DOHH2 (cell line): Measurements from ENCODE around the gene ZW10.

Experiments used
- H3F3A ChIP-seq: fragments of 200-600 bp; sonication (generic), shearing (Covaris generic); 2 replicates; pipeline ENCODE4 v1.6.0; 2016; ENCODE audit warnings: antibody characterized with exemption, mild to moderate bottlenecking; ENCODE audit not compliant: control insufficient read depth, insufficient read depth
- H3K27ac ChIP-seq: fragments of 200-600 bp; sonication (generic); 2 replicates; pipeline ENCODE4 v1.5.1; 2014; ENCODE audit warnings: low read depth, mild to moderate bottlenecking, low read length, moderate library complexity
- H3K27me3 ChIP-seq: fragments of 200-600 bp; sonication (generic); 2 replicates; pipeline ENCODE4 v1.6.1; 2014; ENCODE audit warnings: mild to moderate bottlenecking, low read length, mixed read lengths; ENCODE audit not compliant: control insufficient read depth
- H3K36me3 ChIP-seq: fragments of 200-600 bp; sonication (generic); 2 replicates; pipeline ENCODE4 v1.6.1; 2014; ENCODE audit warnings: mild to moderate bottlenecking, low read length, moderate library complexity, mixed read lengths; ENCODE audit not compliant: control insufficient read depth
- H3K4me1 ChIP-seq: fragments of 200-600 bp; sonication (generic); 2 replicates; pipeline ENCODE4 v1.6.1; 2014; ENCODE audit warnings: mild to moderate bottlenecking, low read length, mixed read lengths; ENCODE audit not compliant: control insufficient read depth
- H3K4me2 ChIP-seq: fragments of 200-600 bp; sonication (generic); 2 replicates; pipeline ENCODE4 v1.6.0; 2014; ENCODE audit warnings: mild to moderate bottlenecking, low read length, moderate library complexity
- H3K4me3 ChIP-seq: fragments of 200-600 bp; sonication (generic); 2 replicates; pipeline ENCODE4 v1.5.1; 2014; ENCODE audit warnings: mild to moderate bottlenecking, low read length, mixed read lengths
- H3K79me2 ChIP-seq: fragments of 200-600 bp; sonication (generic); 2 replicates; pipeline ENCODE4 v1.6.1; 2014; ENCODE audit warnings: mild to moderate bottlenecking, low read length, mixed read lengths; ENCODE audit not compliant: control insufficient read depth
- H3K9me2 ChIP-seq: fragments of 200-600 bp; sonication (generic); replicated peaks from 2 replicates; pipeline ENCODE4 v1.6.1; 2014; ENCODE audit warnings: mild to moderate bottlenecking, low read length, mixed read lengths; ENCODE audit not compliant: control insufficient read depth
- H3K9me3 ChIP-seq: fragments of 200-600 bp; sonication (generic); 2 replicates; pipeline ENCODE4 v1.6.1; 2014; ENCODE audit warnings: antibody characterized with exemption, low read length, mixed read lengths; ENCODE audit not compliant: control insufficient read depth, insufficient read depth
- H4K20me1 ChIP-seq: fragments of 200-600 bp; sonication (generic); 2 replicates; pipeline ENCODE4 v1.6.0; 2014; ENCODE audit warnings: low read depth, mild to moderate bottlenecking, antibody characterized with exemption, low read length, moderate library complexity; ENCODE audit not compliant: control insufficient read depth, insufficient read depth
- CTCF ChIP-seq: fragments of 200-600 bp; sonication (generic); IDR thresholded peaks from one replicate; pipeline ENCODE4 v1.5.1; 2014; ENCODE audit warnings: antibody characterized with exemption, mild to moderate bottlenecking, low read depth, low read length; ENCODE audit not compliant: poor library complexity, severe bottlenecking
- EZH2phosphoT487 ChIP-seq: fragments of 200-600 bp; sonication (generic); IDR thresholded peaks from 2 replicates; pipeline ENCODE4 v1.6.1; 2017; ENCODE audit warnings: borderline replicate concordance, mild to moderate bottlenecking, antibody characterized with exemption, low read length, moderate library complexity, mixed read lengths

ZW10 gene

GRCh38 chr11:113689768-113690618 is 83.5 kb downstream of the ZW10 start:
- H3K27ac ChIP-seq: no peak overlapping the region
- no peaks in the 10 kb centered on the region for H3K4me1 ChIP-seq
- H3K27me3 ChIP-seq: no peaks in the 10 kb centered on the region
- H3K9me2 ChIP-seq: no peaks in the 10 kb centered on the region
- no peak overlapping the region for H3K4me3 ChIP-seq
- H3K4me2 ChIP-seq: no peak overlapping the region
- TF ChIP-seq CTCF (no peak), EZH2phosphoT487 (no peak)
- no peaks in the 10 kb centered on the region for H4K20me1 ChIP-seq
- no peaks in the 10 kb centered on the region for H3F3A ChIP-seq
- no peaks in the 10 kb centered on the region for H3K79me2 ChIP-seq
- H3K36me3 ChIP-seq: no peaks in the 10 kb centered on the region
- H3K9me3 ChIP-seq: no peaks in the 10 kb centered on the region

GRCh38 chr11:113685654-113686359 is 87.7 kb downstream of the ZW10 start:
- Histone ChIP-seq H3F3A (no peaks in the 10 kb centered on the region), H3K79me2 (no peaks in the 10 kb centered on the region), H3K9me3 (no peaks in the 10 kb centered on the region), H3K4me3 (no peak overlapping the region), H3K9me2 (no peaks in the 10 kb centered on the region), H3K36me3 (no peaks in the 10 kb centered on the region), H3K27me3 (no peaks in the 10 kb centered on the region), H3K27ac (no peak overlapping the region), H3K4me1 (no peaks in the 10 kb centered on the region), H3K4me2 (no peak overlapping the region), H4K20me1 (no peaks in the 10 kb centered on the region)
- TF ChIP-seq EZH2phosphoT487: no peak
- TF ChIP-seq CTCF: no peak

GRCh38 chr11:113684496-113684895 is 89.0 kb downstream of the ZW10 start:
- H3K9me2 ChIP-seq: no peaks in the 10 kb centered on the region
- H3K4me2 ChIP-seq: no peak overlapping the region
- no peaks in the 10 kb centered on the region for H3K27me3 ChIP-seq
- no peak for TF ChIP-seq CTCF
- no peak for TF ChIP-seq EZH2phosphoT487
- H3K9me3 ChIP-seq: no peaks in the 10 kb centered on the region
- H3K27ac ChIP-seq: no peak overlapping the region
- H4K20me1 ChIP-seq: no peaks in the 10 kb centered on the region
- H3F3A ChIP-seq: no peaks in the 10 kb centered on the region
- H3K4me1 ChIP-seq: no peaks in the 10 kb centered on the region
- H3K4me3 ChIP-seq: no peak overlapping the region
- no peaks in the 10 kb centered on the region for H3K36me3 ChIP-seq
- H3K79me2 ChIP-seq: no peaks in the 10 kb centered on the region
